Measurements from ENCODE around the gene LDAH. TPM values are rescaled to one million over a fixed set of nuclear protein-coding genes. Genes with fewer than 3 reads are reported as not detected.

LDAH gene
- total and polyA plus RNA-seq, 2 donors, result 10.8 to 28.2 TPM

- no peak for DNase-seq (ENCODE audit: extremely low spot score)
- Histone ChIP-seq H3K36me3 (ENCODE audit: insufficient read depth) (peaks cover 2% of the 10 kb centered on the region), H3K27ac (ENCODE audit: low read depth) (no peak overlapping the region), H3K4me1 (ENCODE audit: insufficient read depth) (no peaks in the 10 kb centered on the region), H3K4me3 (ENCODE audit: low read depth, low read length) (no peak overlapping the region)
- 97% methylated on average over 2 of the region's 2 CpGs for WGBS
These were observed 125.5 kb downstream of the LDAH start for GRCh38 chr2:20697322-20697934.

GRCh38 chr2:20696366-20696765 is 126.5 kb downstream of the LDAH start:
- DNase-seq (ENCODE audit: extremely low spot score), result no peak
- Histone ChIP-seq H3K4me1 (ENCODE audit: insufficient read depth) (no peaks in the 10 kb centered on the region), H3K36me3 (ENCODE audit: insufficient read depth) (peaks cover 2% of the 10 kb centered on the region), H3K4me3 (ENCODE audit: low read depth, low read length) (no peak overlapping the region), H3K27ac (ENCODE audit: low read depth) (no peak overlapping the region)
- WGBS, result 75% methylated on average over 2 of the region's 2 CpGs

GRCh38 chr2:20693317-20693716 is 129.6 kb downstream of the LDAH start:
- WGBS, result 95% methylated on average over 3 of the region's 3 CpGs
- Histone ChIP-seq H3K36me3 (ENCODE audit: insufficient read depth) (no peaks in the 10 kb centered on the region), H3K27ac (ENCODE audit: low read depth) (no peak overlapping the region), H3K4me1 (ENCODE audit: insufficient read depth) (no peaks in the 10 kb centered on the region), H3K4me3 (ENCODE audit: low read depth, low read length) (no peak overlapping the region)
- no peak for DNase-seq (ENCODE audit: extremely low spot score)

- H3K4me1 ChIP-seq (ENCODE audit: insufficient read depth), result no peaks in the 10 kb centered on the region
- H3K4me3 ChIP-seq (ENCODE audit: low read depth, low read length), result no peak overlapping the region
- WGBS, result 87% methylated on average over 2 of the region's 2 CpGs
- no peak overlapping the region for H3K27ac ChIP-seq (ENCODE audit: low read depth)
- no peak for DNase-seq (ENCODE audit: extremely low spot score)
- H3K36me3 ChIP-seq (ENCODE audit: insufficient read depth), result no peaks in the 10 kb centered on the region
These were observed 130.8 kb downstream of the LDAH start for GRCh38 chr2:20692081-20692480.

- Histone ChIP-seq H3K36me3 (ENCODE audit: insufficient read depth) (no peaks in the 10 kb centered on the region), H3K27ac (ENCODE audit: low read depth) (no peak overlapping the region), H3K4me1 (ENCODE audit: insufficient read depth) (no peaks in the 10 kb centered on the region), H3K4me3 (ENCODE audit: low read depth, low read length) (no peak overlapping the region)
- WGBS, result 76% methylated on average over 6 of the region's 6 CpGs
- DNase-seq (ENCODE audit: extremely low spot score), result no peak
These were observed 131.7 kb downstream of the LDAH start for GRCh38 chr2:20691076-20691734.

- H3K27ac ChIP-seq (ENCODE audit: low read depth), result no peak overlapping the region
- no peak overlapping the region for H3K4me3 ChIP-seq (ENCODE audit: low read depth, low read length)
- H3K36me3 ChIP-seq (ENCODE audit: insufficient read depth), result no peaks in the 10 kb centered on the region
- 86% methylated on average over 11 of the region's 11 CpGs for WGBS
- no peak for DNase-seq (ENCODE audit: extremely low spot score)
- H3K4me1 ChIP-seq (ENCODE audit: insufficient read depth), result no peaks in the 10 kb centered on the region
These were observed 133.3 kb downstream of the LDAH start for GRCh38 chr2:20689428-20690264.

GRCh38 chr2:20687260-20687832 is 135.6 kb downstream of the LDAH start:
- H3K4me3 ChIP-seq (ENCODE audit: low read depth, low read length), result no peak overlapping the region
- H3K36me3 ChIP-seq (ENCODE audit: insufficient read depth), result no peaks in the 10 kb centered on the region
- H3K27ac ChIP-seq (ENCODE audit: low read depth), result no peak overlapping the region
- no peaks in the 10 kb centered on the region for H3K4me1 ChIP-seq (ENCODE audit: insufficient read depth)
- 93% methylated on average over 4 of the region's 4 CpGs for WGBS
- no peak for DNase-seq (ENCODE audit: extremely low spot score)

GRCh38 chr2:20684581-20685063 is 138.3 kb downstream of the LDAH start:
- Histone ChIP-seq H3K4me3 (ENCODE audit: low read depth, low read length) (no peak overlapping the region), H3K4me1 (ENCODE audit: insufficient read depth) (no peaks in the 10 kb centered on the region), H3K36me3 (ENCODE audit: insufficient read depth) (peaks cover 2% of the 10 kb centered on the region), H3K27ac (ENCODE audit: low read depth) (no peak overlapping the region)
- no peak for DNase-seq (ENCODE audit: extremely low spot score)
- 93% methylated on average over 6 of the region's 6 CpGs for WGBS

GRCh38 chr2:20682167-20682920 is 140.6 kb downstream of the LDAH start:
- H3K27ac ChIP-seq (ENCODE audit: low read depth), result no peak overlapping the region
- H3K36me3 ChIP-seq (ENCODE audit: insufficient read depth), result peaks cover 2% of the 10 kb centered on the region
- DNase-seq (ENCODE audit: extremely low spot score), result no peak
- H3K4me3 ChIP-seq (ENCODE audit: low read depth, low read length), result no peak overlapping the region
- no peaks in the 10 kb centered on the region for H3K4me1 ChIP-seq (ENCODE audit: insufficient read depth)
- 79% methylated on average over 7 of the region's 7 CpGs for WGBS

GRCh38 chr2:20680744-20681375 is 142.0 kb downstream of the LDAH start:
- 92% methylated on average over 10 of the region's 10 CpGs for WGBS
- H3K36me3 ChIP-seq (ENCODE audit: insufficient read depth), result peaks cover 2% of the 10 kb centered on the region
- H3K4me1 ChIP-seq (ENCODE audit: insufficient read depth), result no peaks in the 10 kb centered on the region
- H3K27ac ChIP-seq (ENCODE audit: low read depth), result no peak overlapping the region
- DNase-seq (ENCODE audit: extremely low spot score), result no peak
- no peak overlapping the region for H3K4me3 ChIP-seq (ENCODE audit: low read depth, low read length)

GRCh38 chr2:20678780-20679179 is 144.1 kb downstream of the LDAH start:
- 81% methylated on average over 2 of the region's 2 CpGs for WGBS
- Histone ChIP-seq H3K4me3 (ENCODE audit: low read depth, low read length) (no peak overlapping the region), H3K36me3 (ENCODE audit: insufficient read depth) (peaks cover 2% of the 10 kb centered on the region), H3K27ac (ENCODE audit: low read depth) (no peak overlapping the region), H3K4me1 (ENCODE audit: insufficient read depth) (no peaks in the 10 kb centered on the region)
- no peak for DNase-seq (ENCODE audit: extremely low spot score)

GRCh38 chr2:20678086-20678395 is 144.9 kb downstream of the LDAH start:
- no peak overlapping the region for H3K27ac ChIP-seq (ENCODE audit: low read depth)

More at GRCh38 chr2:20678086-20678395, 144.9 kb downstream of the LDAH start:
- 64% methylated on average over 1 of the region's 1 CpG for WGBS
- DNase-seq (ENCODE audit: extremely low spot score), result no peak
- H3K4me3 ChIP-seq (ENCODE audit: low read depth, low read length), result no peak overlapping the region
- no peaks in the 10 kb centered on the region for H3K4me1 ChIP-seq (ENCODE audit: insufficient read depth)
- H3K36me3 ChIP-seq (ENCODE audit: insufficient read depth), result peaks cover 2% of the 10 kb centered on the region
